GM12872 (cell line): ENCODE measurements around the gene LDLRAD2.

Experiments used
- TF ChIP-seq, protein P1 (sequence below): IDR thresholded peaks from 3 replicates; pipeline ENCODE4 v1.5.1; 2011; ENCODE audit warnings: low read depth, mild to moderate bottlenecking, low read length, moderate library complexity; ENCODE audit not compliant: insufficient read depth

The LDLRAD2 gene

DNA sequence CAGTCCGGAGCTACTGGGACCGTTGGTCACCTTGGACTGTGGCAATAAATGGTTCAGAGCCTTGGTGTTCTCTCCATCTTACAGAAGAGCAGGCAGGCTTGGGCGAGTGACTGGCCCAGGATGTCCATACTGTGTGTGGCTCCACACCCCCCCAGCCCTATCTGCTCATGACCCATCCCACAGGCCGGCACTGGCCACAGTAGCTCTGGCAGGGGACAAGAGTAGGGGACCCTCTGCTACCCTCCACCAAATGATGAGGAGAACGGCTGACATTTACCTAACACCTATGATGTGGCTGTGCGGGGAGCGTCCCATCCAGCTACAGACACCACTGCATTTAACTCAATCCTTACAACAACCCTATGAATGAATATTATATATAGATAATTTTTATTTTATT, 13.3 kb downstream of the LDLRAD2 start:
- TF ChIP-seq, protein P1, sequence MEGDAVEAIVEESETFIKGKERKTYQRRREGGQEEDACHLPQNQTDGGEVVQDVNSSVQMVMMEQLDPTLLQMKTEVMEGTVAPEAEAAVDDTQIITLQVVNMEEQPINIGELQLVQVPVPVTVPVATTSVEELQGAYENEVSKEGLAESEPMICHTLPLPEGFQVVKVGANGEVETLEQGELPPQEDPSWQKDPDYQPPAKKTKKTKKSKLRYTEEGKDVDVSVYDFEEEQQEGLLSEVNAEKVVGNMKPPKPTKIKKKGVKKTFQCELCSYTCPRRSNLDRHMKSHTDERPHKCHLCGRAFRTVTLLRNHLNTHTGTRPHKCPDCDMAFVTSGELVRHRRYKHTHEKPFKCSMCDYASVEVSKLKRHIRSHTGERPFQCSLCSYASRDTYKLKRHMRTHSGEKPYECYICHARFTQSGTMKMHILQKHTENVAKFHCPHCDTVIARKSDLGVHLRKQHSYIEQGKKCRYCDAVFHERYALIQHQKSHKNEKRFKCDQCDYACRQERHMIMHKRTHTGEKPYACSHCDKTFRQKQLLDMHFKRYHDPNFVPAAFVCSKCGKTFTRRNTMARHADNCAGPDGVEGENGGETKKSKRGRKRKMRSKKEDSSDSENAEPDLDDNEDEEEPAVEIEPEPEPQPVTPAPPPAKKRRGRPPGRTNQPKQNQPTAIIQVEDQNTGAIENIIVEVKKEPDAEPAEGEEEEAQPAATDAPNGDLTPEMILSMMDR: no peak

DNA sequence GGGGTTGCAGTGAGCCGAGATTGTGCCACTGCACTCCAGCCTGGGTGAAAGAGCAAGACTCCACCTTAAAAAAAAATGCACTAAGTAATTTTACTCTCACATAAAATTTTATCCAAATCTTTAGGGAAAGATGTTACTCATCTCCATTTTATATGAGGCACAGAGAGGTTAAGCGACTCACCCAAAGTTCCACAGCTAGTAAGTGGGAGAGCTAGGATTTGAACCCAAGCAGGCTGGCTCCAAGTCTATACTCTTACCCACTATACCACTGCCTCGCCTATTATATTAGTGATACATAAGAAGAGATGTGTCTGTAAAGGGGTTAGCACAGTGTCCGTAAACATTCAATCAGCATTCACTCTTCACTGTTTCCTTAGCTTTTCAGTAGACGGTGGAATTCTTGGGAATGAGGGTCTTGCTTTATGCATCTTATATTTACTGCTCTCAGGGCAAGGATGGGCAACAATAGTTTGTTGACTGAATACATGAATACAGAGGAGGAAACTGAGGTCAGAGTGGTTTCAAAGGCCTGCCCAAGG, 15.1 kb downstream of the LDLRAD2 start:
- TF ChIP-seq, protein P1: no peak

DNA sequence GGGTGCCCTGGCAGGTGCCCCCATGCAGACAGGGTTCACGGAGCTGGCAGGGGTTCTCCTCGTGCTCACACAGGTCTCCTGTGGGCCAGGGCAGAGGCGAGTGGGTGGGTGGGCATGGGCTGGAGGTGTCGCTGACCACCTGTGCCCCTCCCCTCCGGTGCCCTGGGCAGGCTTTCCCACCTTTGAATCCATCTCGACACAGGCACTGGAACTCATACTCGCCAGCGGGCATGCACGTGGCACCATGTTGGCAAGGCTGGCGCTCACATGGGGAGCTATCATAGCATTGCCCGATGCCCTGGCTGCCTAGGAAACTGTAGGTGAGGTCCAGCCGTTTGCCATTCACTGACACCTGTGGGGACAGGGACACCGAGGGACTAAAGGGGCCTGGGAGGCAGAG, 16.0 kb downstream of the LDLRAD2 start:
- TF ChIP-seq, protein P1: no peak

DNA sequence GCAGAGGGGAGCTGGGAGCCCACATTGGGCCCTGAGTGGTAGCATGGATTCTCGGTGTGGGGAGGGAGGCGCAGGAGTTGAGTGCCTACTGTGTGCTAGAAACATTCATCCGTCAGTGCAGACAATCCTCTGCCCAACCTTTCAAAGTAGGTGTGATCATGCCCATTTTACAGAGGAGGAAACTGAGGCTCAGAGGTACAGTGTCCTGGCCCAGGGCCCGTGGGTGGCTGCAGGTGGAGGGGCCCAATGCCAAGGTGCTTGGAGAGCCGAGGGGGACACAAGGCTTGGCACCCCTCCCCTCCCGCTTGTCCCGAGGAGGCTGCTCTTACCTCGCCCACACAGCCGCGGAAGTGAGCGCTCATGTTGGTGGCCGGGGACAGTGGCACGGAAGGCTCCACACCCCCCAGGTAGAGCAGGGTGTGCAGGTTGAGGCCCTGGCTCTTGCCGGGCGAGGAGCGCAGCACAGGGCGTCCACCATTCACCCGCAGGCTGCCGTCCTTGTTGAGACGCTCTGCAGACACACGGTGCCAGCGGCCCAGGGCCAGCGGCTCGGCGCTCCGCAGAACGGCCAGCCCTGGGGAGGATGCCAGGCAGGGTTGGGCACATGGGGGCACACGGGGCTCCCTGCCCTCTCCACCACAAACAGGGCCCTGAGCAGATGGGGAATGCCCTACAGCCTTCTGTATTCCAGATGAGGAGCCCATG, 16.6 kb downstream of the LDLRAD2 start:
- TF ChIP-seq, protein P1: no peak

DNA sequence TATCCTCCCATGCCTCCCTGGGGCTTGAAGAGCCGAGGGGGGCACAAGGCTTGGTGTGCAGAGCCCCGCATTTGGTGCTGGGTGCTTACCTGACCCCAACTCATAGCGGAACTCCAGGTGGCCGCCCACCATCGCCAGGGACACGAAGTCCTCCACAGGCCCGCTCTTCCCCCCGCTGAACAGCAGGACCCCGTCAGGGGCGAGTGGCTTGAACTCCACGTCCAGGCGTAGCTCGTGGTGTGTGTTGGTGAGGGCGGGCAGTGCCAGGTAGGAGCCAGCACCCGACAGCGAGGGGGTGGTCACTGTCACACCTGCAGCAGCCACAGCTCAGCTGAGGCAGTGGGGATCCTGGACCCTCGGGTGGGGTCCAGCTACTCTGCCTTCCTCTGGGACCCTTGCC, 17.2 kb downstream of the LDLRAD2 start:
- TF ChIP-seq, protein P1: no peak

DNA sequence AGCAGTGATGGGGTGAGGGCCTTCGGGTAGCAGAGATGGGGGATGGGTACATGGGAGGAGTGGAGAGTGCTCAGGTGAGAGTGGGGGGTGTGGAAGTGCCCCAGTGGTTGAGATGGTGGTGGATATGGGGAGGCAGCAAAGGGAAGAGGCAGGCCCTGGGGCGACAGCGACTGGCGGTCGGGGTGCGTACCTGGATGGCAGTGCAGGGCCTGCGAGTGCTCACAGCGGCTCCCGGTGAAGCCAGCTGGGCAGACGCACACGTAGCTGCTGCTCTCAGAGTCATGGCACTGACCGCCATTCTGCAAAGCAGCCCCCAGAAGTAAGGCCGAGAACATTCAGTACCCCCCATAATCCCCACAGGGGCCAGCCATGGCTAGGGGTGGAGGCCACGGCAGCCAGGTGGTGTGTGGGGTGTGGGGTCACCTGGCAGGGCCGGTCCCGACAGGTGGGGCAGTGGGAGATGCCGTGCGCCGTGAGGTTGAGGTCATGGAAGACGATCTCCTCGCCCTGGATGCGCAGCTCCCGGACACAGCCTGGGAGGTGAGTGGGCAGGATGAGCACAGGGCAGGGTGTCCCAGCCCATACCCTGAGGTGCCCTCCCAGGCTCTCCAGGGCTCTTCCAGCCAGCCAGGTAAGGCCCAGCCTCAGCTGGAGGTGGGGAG, 18.9 kb downstream of the LDLRAD2 start:
- TF ChIP-seq, protein P1: no peak

DNA sequence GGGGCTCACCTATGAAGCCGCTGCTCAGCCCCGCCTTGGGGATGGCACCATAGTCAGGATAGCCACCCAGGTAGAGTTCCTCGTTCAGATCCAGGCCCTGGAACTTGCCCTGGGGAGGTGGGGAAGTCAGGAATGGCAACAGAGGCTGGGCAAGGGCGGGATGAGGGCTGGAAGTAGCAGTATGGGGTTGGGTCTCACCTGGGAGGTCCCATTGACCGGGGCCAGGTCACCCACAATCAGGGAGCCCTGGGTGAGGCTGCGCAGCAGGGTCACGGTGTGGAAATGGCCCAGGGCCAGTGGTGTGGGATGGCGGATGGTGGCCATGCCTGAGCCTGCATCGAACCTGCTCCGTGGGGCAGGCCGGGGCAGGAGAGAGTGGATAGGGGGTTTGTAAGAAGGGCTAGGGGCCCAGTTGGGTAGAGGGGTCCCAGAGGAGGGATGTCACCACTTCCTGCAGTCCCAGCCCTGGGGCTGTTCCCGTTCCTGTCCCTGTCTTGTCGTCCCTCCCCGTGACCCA, 19.4 kb downstream of the LDLRAD2 start:
- TF ChIP-seq, protein P1: no peak
